Erythroblast (primary cell): ENCODE measurements around the gene LRBA.
A peak's percentile ranks its signal among the peaks of the same experiment; 100 is the strongest.
"Not testable (repeated sequence)": the region's sequence is repeated elsewhere in the genome, so short reads cannot be mapped to it uniquely, and the experiment has no call there.

Experiments used
- DNase-seq, 2 experiments: peaks; one replicate each; lab custom pipeline; 2025; lab: John Stamatoyannopoulos, UW
- GATA1 ChIP-seq: IDR thresholded peaks from 2 replicates; pipeline ENCODE4 v1.6.1; 2011; ENCODE audit warnings: low read depth, mild to moderate bottlenecking, control low read depth, low read length, moderate library complexity
- POLR2A ChIP-seq: IDR thresholded peaks from 2 replicates; pipeline ENCODE4 v1.6.1; 2011; ENCODE audit warnings: mild to moderate bottlenecking, low read length

Gene LRBA

DNA sequence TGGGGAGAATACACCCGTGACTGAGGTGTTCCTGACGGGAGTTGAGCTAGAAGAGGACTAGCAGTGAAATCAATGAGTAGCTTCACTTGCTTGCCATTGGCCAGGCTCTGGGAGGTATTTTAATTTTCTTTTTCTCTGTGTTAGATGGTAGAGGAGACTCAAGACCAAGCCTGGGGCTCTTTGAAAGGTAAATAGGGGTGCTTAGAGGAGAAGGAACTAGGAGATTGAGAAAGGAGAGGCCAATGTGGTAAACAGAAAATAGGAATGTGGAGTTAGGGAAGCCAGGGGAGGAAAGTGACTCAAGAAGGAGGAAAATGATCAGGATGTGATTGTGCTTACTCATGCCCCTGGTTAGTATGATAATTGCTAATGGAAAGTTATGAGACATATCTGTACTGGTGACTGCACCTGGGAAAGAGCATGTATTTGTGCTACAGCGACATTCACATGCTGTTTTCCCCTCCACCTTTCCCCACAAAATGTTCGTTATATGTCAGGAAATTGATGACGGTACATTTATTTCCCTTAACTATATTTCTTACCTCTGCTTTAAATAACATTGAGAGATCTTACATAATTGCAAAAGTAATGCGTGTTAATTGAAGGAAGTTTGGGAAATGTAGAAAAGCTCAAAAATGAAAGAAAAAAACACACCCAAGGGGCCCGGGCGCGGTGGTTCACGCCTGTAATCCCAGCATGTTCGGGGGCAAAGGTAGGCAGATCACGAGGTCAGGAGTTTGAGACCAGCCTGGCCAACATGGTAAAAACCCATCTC lies 16.9 kb upstream of the LRBA start:
- TF ChIP-seq POLR2A (no peak), GATA1 (no peak)
- peak; percentile 33 to 41 for DNase-seq

GRCh38 chr4:151029537-151029936 lies 14.5 kb upstream of the LRBA start:
- no peak for TF ChIP-seq GATA1
- no peak for TF ChIP-seq POLR2A

DNA sequence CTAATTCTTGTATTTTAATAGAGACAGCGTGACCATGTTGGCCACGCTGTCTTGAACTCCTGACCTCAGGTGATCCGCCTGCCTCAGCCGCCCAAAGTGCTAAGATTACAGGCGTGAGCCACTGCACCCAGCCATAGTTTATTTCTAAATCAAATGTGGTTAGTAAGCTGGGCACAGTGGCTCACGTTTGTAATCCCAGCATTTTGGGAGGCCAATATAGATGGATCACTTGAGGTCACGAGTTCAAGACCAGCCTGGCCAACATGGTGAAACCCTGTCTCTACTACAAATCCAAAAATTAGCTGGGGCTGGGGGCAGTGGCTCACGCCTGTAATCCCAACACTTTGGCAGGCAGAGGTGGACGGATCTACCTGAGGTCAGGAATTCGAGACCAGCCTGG lies 13.9 kb upstream of the LRBA start:
- not testable (repeated sequence) for DNase-seq

More at GRCh38 chr4:151029537-151029936, 14.5 kb upstream of the LRBA start:
- DNase-seq, result no peak

DNA sequence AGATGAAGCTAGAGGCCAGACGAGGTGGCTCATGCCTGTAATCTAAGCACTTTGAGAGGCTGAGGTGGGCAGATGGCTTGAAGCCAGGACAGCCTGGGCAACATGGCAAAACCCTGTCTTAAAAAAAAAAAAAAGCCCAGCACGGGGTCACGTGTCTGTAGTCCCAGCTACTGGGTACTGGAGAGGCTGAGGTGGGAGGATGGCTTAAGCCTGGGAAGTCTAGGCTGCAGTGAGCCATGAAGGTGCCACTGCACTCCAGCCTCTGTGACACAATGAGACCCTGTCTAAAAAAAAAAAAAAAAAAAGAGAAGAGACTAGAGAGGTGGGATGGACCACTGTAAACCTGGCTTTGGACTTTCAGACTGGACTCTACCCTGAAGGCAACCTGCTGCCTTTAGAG lies 10.7 kb upstream of the LRBA start:
- TF ChIP-seq POLR2A (no peak), GATA1 (no peak)
- DNase-seq, result no peak

- TF ChIP-seq POLR2A (no peak), GATA1 (no peak)
- DNase-seq, result no peak
Observed at GRCh38 chr4:151022586-151022985, 7.5 kb upstream of the LRBA start.

DNA sequence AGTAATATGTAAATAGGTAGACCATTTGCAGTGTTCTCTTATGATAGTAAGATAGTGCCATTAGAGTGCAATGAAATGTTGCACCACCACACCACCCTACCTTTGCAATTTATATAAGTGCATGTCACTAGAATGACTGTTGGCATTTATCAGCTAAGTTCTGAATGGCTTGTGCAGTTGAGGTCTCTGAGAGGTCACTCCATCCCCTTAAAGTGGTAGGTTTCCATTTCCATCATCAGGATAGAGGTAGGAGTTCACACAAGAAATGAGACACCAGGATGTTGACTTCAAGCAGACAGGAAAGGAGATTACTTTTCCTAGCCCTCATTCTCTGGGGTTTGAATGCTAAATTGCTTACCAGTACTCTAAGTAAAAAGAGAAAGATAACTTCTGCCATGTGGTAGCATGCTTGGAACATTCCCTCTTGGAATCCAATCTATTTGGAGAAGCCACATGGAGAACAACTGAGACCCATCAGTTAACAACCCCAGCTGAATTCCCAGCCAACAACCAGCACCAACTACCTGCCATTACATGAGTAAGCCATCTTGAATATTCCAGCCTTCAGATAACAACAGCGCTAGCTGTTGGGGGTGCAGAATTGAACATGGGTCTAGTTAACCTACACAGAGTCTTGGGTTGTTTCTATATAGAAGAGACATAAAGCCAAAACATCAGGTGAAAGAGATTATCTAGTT lies 6.7 kb upstream of the LRBA start:
- TF ChIP-seq GATA1 (no peak), POLR2A (no peak)
- no peak for DNase-seq

DNA sequence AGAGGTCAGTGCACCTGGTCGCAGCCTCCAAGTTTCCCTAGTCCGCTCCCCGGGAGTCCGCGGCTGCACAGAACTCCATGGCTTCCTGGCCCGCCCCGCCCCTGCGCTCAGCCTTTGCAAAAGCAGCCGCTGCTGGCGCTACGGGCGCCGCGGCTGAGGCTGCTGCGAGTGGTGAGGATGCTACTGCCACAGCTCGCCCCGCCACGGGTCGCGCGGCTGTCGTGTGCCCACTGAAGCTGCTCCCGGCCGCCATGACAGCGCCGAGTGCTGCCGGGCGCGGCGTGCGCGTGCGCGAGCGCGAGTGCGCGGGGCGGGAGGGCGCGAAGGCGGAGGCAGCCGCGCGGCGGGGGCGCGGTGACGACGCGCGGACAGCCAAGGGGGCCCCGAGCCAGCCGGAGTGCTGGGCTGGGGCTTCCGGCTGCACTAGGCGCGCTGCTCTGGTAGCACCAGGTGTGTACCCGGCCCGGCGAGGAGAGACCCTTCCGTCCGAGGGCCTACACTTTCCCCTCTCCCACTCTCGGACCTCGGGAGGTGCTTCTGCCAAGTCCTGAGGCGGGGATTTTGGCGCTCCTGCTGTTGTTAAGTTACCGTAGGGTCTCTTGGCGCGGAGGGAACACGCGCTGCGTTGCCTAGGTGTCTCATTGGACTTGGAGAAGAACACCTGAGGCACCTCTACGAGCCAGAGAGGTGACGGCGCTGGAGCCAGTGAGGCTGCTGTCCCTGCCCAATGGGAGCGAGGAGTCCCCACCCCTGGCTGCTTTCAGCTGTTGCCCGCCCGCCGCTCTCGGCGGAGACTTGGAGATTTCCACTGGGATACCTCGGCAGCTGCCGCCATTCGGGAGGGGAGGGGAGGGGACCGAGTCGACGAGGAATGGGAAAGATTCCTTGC lies 619 bp upstream of the LRBA start:
- TF ChIP-seq GATA1 (no peak), POLR2A (peak; percentile 94)
- peak; percentile 87 to 92 for DNase-seq

- DNase-seq, result peak; percentile 57 to 58
- TF ChIP-seq POLR2A (no peak), GATA1 (no peak)
Observed at GRCh38 chr4:151013944-151014343, 1.1 kb downstream of the LRBA start.

GRCh38 chr4:151013491-151013890 lies 1.6 kb downstream of the LRBA start:
- TF ChIP-seq GATA1 (no peak), POLR2A (no peak)
- peak; percentile 42 to 44 for DNase-seq

DNA sequence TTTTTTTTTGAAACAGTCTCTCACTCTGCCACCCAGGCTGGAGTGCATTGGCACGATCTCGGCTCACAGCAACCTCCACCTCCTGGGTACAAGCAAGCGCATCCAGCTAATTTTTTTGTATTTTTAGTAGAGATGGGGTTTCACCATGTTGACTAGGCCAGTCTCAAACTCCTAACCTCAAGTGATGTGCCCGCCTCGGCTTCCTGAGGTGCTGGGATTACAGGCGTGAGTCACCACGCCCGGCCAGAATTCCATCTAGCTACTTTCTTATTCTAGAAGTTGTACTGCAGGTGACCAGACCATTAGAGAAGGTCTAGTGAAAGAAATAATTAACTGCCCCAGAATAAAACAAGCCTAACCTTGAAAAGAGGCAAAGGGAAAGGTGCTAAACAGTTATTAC lies 2.3 kb downstream of the LRBA start:
- TF ChIP-seq GATA1 (no peak), POLR2A (no peak)
- DNase-seq, result peak; percentile 26 to 51

GRCh38 chr4:151012376-151012775 lies 2.7 kb downstream of the LRBA start:
- TF ChIP-seq GATA1 (no peak), POLR2A (no peak)

DNA sequence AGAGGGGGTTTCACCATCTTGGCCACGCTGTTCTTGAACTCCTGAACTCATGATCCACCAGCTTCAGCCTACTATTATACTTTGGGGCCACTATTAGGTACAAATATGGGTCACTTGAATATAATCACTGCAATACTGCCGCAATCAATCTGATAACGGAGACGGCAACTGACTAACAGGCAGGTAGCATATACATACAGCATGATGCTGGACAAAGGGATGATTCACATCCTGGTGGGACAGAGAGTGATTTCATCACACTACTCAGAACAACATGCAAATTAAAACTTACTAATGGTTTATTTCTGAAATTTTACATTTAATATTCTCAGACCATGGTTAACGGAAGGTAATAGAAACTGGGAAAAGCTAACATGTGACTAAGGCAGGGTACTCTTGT lies 10.9 kb downstream of the LRBA start:
- DNase-seq, result no peak
- TF ChIP-seq GATA1, result no peak
- no peak for TF ChIP-seq POLR2A

More at GRCh38 chr4:151012376-151012775, 2.7 kb downstream of the LRBA start:
- peak in 1 of 2 experiments; percentile 25 for DNase-seq

DNA sequence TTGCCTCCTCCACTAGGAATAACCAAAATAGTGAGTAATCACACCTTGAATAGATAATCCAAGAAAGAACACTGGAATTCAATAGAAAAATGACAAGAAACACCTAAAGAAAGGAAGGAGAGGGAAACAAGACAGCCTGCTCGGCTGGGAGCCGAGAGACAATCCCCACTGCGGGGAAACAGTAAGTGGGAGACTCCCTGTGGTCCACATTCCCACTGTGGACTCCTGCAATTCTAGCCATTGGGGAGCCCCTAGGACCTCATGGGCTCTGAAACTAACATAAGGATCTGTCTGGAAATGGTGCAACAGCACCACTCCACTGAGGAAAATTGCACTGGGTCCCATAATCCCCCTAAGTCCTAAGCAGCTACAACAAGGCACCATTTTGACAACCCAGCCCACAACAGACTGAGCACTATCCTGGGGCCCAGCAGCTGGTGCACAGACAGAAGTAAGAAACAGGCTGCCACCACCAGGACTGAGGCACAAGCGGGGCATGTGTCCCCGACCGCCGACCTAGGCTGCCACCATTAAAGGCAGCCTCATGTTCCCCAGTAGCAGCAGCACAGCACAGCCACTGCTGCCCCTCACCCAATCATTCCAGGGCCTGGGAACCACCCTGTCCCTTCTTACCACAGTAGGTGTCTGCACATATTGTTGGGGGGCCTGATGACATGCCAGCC lies 14.2 kb downstream of the LRBA start:
- DNase-seq, result no peak
- TF ChIP-seq POLR2A, result no peak
- no peak for TF ChIP-seq GATA1

DNA sequence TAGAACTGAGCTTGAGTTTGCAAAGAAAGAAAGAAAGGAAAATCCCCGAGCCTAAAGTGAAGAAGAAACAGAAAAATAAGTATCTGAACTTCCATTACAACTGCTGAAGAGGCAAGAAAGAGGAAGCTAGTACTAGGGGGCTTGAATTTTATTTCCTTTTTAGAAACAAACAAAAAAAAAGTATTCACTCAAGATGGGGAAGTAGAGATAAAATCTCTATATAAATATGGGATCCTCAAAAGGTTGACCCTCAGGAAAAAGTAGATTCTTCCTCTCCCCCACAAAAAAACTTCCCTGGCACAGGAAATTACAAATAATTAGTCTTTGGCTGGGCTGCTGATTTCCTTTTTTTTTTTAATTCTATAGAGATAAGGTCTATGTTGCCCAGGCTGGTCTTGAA lies 16.0 kb downstream of the LRBA start:
- no peak for DNase-seq
- TF ChIP-seq GATA1, result no peak
- TF ChIP-seq POLR2A, result no peak
